PC-3 (cell line): Measurements from ENCODE around the gene MAP7. TPM values are rescaled to one million over a fixed set of nuclear protein-coding genes. Genes with fewer than 3 reads are reported as not detected.

Source experiments
- ATAC-seq: fragments of 200-7000 bp; cut with Tn5 transposase; 2 replicates; pipeline ENCODE4 v1.9.1; 2020; ENCODE audit warnings: mild to moderate bottlenecking, moderate library complexity
- BruUV-seq: library from RNA; stranded (reverse); fragments of 400-500 nt; replicated peaks from 2 replicates; lab custom pipeline; 2021; lab: Mats Ljungman, UMichigan
- CTCF ChIA-PET: fragments of 300-600 bp; sonication (Branson Sonifier 250); formaldehyde crosslinking; loops from one replicate; lab custom pipeline; 2022; ENCODE audit warnings: antibody characterized with exemption; lab: Charles Lee
- POLR2A ChIA-PET: fragments of 300-600 bp; sonication (Branson Sonifier 250); formaldehyde crosslinking; loops from one replicate; lab custom pipeline; 2022; ENCODE audit warnings: antibody characterized with exemption; ENCODE audit not compliant: unreplicated experiment; lab: Charles Lee
- DNase-seq: peaks from one replicate; pipeline ENCODE4 v3.0.0-alpha.2; 2015
- H2AFZ ChIP-seq: fragments of 300-600 bp; sonication (generic); 2 replicates; pipeline ENCODE4 v1.6.0; 2016; ENCODE audit warnings: antibody characterized with exemption, low read length
- H3F3A ChIP-seq: fragments of 300-600 bp; sonication (generic); one replicate; pipeline ENCODE4 v1.6.0; 2017; ENCODE audit warnings: antibody characterized with exemption, low read length, control low read depth, mild to moderate bottlenecking; ENCODE audit not compliant: unreplicated experiment
- H3K27ac ChIP-seq: fragments of 300-600 bp; sonication (generic); 2 replicates; pipeline ENCODE4 v1.5.1; 2016; ENCODE audit warnings: mild to moderate bottlenecking, low read length
- H3K27me3 ChIP-seq: fragments of 300-600 bp; sonication (generic); 2 replicates; pipeline ENCODE4 v1.6.1; 2016; ENCODE audit warnings: low read length, mixed read lengths
- H3K36me3 ChIP-seq: fragments of 300-600 bp; sonication (generic); 2 replicates; pipeline ENCODE4 v1.6.1; 2016; ENCODE audit warnings: low read depth, mixed run types, low read length, mixed read lengths
- H3K4me1 ChIP-seq: fragments of 300-600 bp; sonication (generic); 2 replicates; pipeline ENCODE4 v1.5.1; 2016; ENCODE audit warnings: low read length; ENCODE audit not compliant: insufficient read depth
- H3K4me2 ChIP-seq: fragments of 300-600 bp; sonication (generic); 2 replicates; pipeline ENCODE4 v1.6.0; 2016; ENCODE audit warnings: low read length
- H3K4me3 ChIP-seq: fragments of 300-600 bp; sonication (generic); 2 replicates; pipeline ENCODE4 v1.5.1; 2016; ENCODE audit warnings: mild to moderate bottlenecking, low read length, mixed read lengths
- H3K79me2 ChIP-seq: fragments of 300-600 bp; sonication (generic); 2 replicates; pipeline ENCODE4 v1.6.1; 2017; ENCODE audit warnings: low read length, mixed read lengths
- H3K9ac ChIP-seq: fragments of 300-600 bp; sonication (generic); 2 replicates; pipeline ENCODE4 v1.6.0; 2016; ENCODE audit warnings: mild to moderate bottlenecking, low read length
- H3K9me2 ChIP-seq: fragments of 300-600 bp; sonication (generic); replicated peaks from 2 replicates; pipeline ENCODE4 v1.6.1; 2016; ENCODE audit warnings: mixed run types, low read length, mixed read lengths
- H3K9me3 ChIP-seq: fragments of 300-600 bp; sonication (generic); 2 replicates; pipeline ENCODE4 v1.6.1; 2016; ENCODE audit warnings: low read length, mixed read lengths
- H4K20me1 ChIP-seq: fragments of 300-600 bp; sonication (generic); 2 replicates; pipeline ENCODE4 v1.6.1; 2016; ENCODE audit warnings: low read length, mixed read lengths
- EZH2 ChIP-seq: fragments of 300-600 bp; sonication (generic); IDR thresholded peaks from one replicate; pipeline ENCODE4 v1.6.1; 2017; ENCODE audit warnings: antibody characterized with exemption, mild to moderate bottlenecking, low read length; ENCODE audit not compliant: unreplicated experiment
- EZH2phosphoT487 ChIP-seq: fragments of 300-600 bp; sonication (generic); IDR thresholded peaks from 2 replicates; pipeline ENCODE4 v1.6.1; 2018; ENCODE audit warnings: mild to moderate bottlenecking, antibody characterized with exemption, low read length, borderline replicate concordance
- intact Hi-C: fragments of 100-400 bp; cut with micrococcal nuclease; formaldehyde crosslinking; loops from 2 replicates; pipeline ENCODE4 v1.9.0; 2023
- total RNA-seq: library from RNA; depleted of rRNA; stranded (reverse); fragments of >200 nt; gene quantifications from 2 replicates; pipeline ENCODE4 v1.2.3, GENCODE V29; 2014
- TF ChIP-seq, protein P1 (sequence below): fragments of 300-600 bp; sonication (generic); conservative IDR thresholded peaks from 2 replicates; pipeline ENCODE4 v1.5.1; 2017; ENCODE audit warnings: antibody characterized with exemption, low read depth, mild to moderate bottlenecking, low read length

MAP7 gene
- total RNA-seq, 1 experiment from 2014 or later = 13.9 TPM

DNA sequence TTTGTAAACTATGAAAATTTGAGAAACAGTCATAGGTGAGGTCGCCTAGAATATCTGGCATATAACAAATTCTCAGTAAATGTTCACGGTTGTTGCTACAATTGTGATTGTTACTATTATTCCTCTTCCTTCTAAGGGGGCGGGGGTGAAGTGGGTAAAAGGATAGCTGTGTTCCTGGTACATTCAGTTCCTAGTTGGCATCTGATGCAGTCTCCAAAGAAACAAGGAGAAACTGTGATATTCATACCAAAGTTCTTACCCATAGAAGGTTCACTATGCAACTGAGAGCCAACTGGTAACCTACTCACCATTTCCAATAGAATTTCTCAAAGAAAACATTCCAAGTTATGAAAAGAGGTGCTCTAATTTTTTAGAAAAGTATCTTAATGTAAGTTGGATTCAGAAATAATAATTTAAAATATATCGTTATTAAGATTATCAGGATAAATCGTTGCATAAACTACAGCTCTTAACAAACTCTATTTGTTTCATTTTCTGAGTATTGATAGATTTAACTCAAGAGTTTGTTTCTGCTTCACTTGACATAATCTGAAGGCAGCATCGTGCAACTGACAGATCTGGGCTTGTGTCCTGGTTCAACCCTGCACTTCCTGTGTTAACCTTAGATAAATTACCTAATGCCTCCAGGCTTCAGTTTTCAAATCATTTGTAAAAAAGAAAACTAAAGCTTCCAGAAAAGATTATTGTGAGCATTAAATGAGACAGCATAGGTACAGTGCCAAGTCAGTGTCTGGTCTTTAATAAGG is 13.3 kb upstream of the MAP7 start:
- Histone ChIP-seq H3F3A (no peaks in the 10 kb centered on the region), H3K79me2 (no peaks in the 10 kb centered on the region), H3K9ac (no peak overlapping the region), H2AFZ (no peak overlapping the region), H3K4me3 (no peak overlapping the region), H4K20me1 (no peaks in the 10 kb centered on the region), H3K9me3 (no peaks in the 10 kb centered on the region), H3K27me3 (no peaks in the 10 kb centered on the region), H3K36me3 (no peaks in the 10 kb centered on the region), H3K4me1 (peaks cover 38% of the 10 kb centered on the region), H3K4me2 (no peak overlapping the region), H3K9me2 (no peaks in the 10 kb centered on the region), H3K27ac (0 out of 2 replicates have a peak overlapping the region, but pooled peaks have one; percentile 8)
- ChIA-PET CTCF (no interaction called here), POLR2A (no interaction called here)
- ATAC-seq (no peak), DNase-seq (no peak)
- no peak for TF ChIP-seq EZH2
- TF ChIP-seq EZH2phosphoT487 = no peak
- TF ChIP-seq, protein P1, sequence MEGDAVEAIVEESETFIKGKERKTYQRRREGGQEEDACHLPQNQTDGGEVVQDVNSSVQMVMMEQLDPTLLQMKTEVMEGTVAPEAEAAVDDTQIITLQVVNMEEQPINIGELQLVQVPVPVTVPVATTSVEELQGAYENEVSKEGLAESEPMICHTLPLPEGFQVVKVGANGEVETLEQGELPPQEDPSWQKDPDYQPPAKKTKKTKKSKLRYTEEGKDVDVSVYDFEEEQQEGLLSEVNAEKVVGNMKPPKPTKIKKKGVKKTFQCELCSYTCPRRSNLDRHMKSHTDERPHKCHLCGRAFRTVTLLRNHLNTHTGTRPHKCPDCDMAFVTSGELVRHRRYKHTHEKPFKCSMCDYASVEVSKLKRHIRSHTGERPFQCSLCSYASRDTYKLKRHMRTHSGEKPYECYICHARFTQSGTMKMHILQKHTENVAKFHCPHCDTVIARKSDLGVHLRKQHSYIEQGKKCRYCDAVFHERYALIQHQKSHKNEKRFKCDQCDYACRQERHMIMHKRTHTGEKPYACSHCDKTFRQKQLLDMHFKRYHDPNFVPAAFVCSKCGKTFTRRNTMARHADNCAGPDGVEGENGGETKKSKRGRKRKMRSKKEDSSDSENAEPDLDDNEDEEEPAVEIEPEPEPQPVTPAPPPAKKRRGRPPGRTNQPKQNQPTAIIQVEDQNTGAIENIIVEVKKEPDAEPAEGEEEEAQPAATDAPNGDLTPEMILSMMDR = no peak
- intact Hi-C loops = no loop called here
- BruUV-seq = no TSS peak

DNA sequence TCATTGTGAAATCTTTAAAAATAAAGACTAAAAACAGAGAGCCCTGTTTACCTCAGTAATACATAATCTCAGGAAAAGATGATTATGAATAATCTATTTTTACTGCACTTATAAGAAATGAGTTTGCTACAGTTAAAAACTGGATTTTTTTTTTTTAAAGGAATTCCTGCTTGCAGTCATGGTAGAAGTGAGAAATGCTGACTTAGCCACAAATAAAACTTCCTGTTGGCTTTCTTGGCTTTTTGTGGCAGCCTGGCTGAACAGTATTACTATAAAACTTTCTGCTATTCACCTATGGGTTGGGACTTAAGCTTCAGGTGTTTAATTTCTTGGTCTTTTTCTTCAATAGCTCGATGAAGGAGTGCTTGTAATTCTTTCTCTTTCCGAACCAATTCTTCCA is 12.0 kb upstream of the MAP7 start:
- no peaks in the 10 kb centered on the region for H3F3A ChIP-seq
- TF ChIP-seq EZH2phosphoT487 (no peak), EZH2 (no peak)
- TF ChIP-seq, protein P1 = no peak
- H3K4me3 ChIP-seq = no peak overlapping the region
- ChIA-PET POLR2A (no interaction called here), CTCF (no interaction called here)
- BruUV-seq = no TSS peak
- no peak overlapping the region for H3K4me2 ChIP-seq
- H2AFZ ChIP-seq = no peak overlapping the region
- H3K27me3 ChIP-seq = no peaks in the 10 kb centered on the region
- no peaks in the 10 kb centered on the region for H3K9me2 ChIP-seq
- intact Hi-C loops = no loop called here
- H3K4me1 ChIP-seq = peaks cover 28% of the 10 kb centered on the region
- no peak overlapping the region for H3K27ac ChIP-seq
- ATAC-seq (no peak), DNase-seq (no peak)
- H4K20me1 ChIP-seq = no peaks in the 10 kb centered on the region
- H3K79me2 ChIP-seq = no peaks in the 10 kb centered on the region
- H3K36me3 ChIP-seq = no peaks in the 10 kb centered on the region
- H3K9ac ChIP-seq = no peak overlapping the region
- no peaks in the 10 kb centered on the region for H3K9me3 ChIP-seq

GRCh38 chr6:136553166-136553787 is 3.1 kb upstream of the MAP7 start:
- CTCF ChIA-PET = no interaction called here
- no peaks in the 10 kb centered on the region; the same call in 1 of the 2 replicates for H4K20me1 ChIP-seq
- no peak overlapping the region for H3K4me3 ChIP-seq
- H3K9me3 ChIP-seq = no peaks in the 10 kb centered on the region
- intact Hi-C loops = no loop called here
- POLR2A ChIA-PET = no interaction called here
- H3K9ac ChIP-seq = no peak overlapping the region
- no peaks in the 10 kb centered on the region for H3K27me3 ChIP-seq
- DNase-seq (no peak), ATAC-seq (no peak)
- peaks cover 20% of the 10 kb centered on the region for H3K79me2 ChIP-seq
- TF ChIP-seq EZH2phosphoT487 (no peak), EZH2 (no peak)
- TF ChIP-seq, protein P1 = no peak
- H2AFZ ChIP-seq = no peak overlapping the region
- no peaks in the 10 kb centered on the region for H3K9me2 ChIP-seq
- H3K4me1 ChIP-seq = peaks cover 17% of the 10 kb centered on the region
- BruUV-seq = no TSS peak
- no peak overlapping the region for H3K27ac ChIP-seq
- no peaks in the 10 kb centered on the region for H3F3A ChIP-seq
- no peaks in the 10 kb centered on the region for H3K36me3 ChIP-seq
- H3K4me2 ChIP-seq = no peak overlapping the region
